HFFc6 (cell line): ENCODE measurements around the gene HIRA. TPM values are rescaled to one million over a fixed set of nuclear protein-coding genes. Genes with fewer than 3 reads are reported as not detected.

Experiments used
- DNase-seq: peaks from one replicate; pipeline ENCODE4 v3.0.0-alpha.2; 2018
- H3K27ac Mint-ChIP-seq: 2 replicates; pipeline ENCODE4 v1.8.0; 2020; ENCODE audit warnings: mild to moderate bottlenecking, mixed read lengths
- H3K27me3 Mint-ChIP-seq: 2 replicates; pipeline ENCODE4 v1.8.0; 2021; ENCODE audit warnings: mild to moderate bottlenecking, moderate library complexity, mixed read lengths; ENCODE audit not compliant: insufficient read depth
- H3K36me3 Mint-ChIP-seq: 2 replicates; pipeline ENCODE4 v1.8.0; 2021; ENCODE audit warnings: low read depth, mixed read lengths
- H3K4me1 Mint-ChIP-seq: 2 replicates; pipeline ENCODE4 v1.8.0; 2020; ENCODE audit warnings: low read depth, mixed read lengths
- H3K4me3 Mint-ChIP-seq: 2 replicates; pipeline ENCODE4 v1.8.0; 2020; ENCODE audit warnings: mild to moderate bottlenecking, moderate library complexity, mixed read lengths
- H3K9me3 Mint-ChIP-seq: 2 replicates; pipeline ENCODE4 v1.8.0; 2020; ENCODE audit warnings: mild to moderate bottlenecking, mixed read lengths
- total RNA-seq, 6 experiments: library from RNA; stranded (reverse); fragmentation: NEBNext Ultra II Directional; extraction: Animal tissue kit (Norgen Biotek cat#: 25700); gene quantifications; 2 replicates in 1 of 6; 3 replicates in 5 of 6; pipeline ENCODE4 v1.2.3, GENCODE V29; 2021
- TF ChIP-seq, protein P1 (sequence below): fragments of 200-600 bp; sonication (generic); IDR thresholded peaks from 2 replicates; pipeline ENCODE4 v1.5.0; 2021; ENCODE audit warnings: antibody characterized with exemption, mild to moderate bottlenecking

The HIRA gene
- total RNA-seq, 6 experiments from 2014 or later, result 26.6 to 30.8 (median 27.4) TPM

DNA sequence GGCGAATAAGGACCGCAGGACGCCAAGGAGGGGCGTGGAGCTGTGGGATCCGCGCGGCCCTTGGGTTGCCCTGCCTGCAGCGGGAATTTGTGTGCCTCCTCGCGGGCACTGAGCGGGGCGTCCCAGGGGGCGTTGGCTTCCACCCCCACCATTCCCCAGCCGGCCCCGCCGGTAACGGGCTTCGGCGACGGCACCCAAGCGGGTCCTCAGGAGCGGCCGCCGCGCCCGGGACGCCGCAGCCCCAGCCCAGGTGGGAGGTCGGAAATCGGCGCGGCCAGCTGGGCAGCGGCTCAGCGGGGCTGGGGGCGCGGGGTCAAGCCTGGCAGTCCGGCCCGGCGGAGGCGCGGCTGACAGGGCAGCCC is 140.3 kb downstream of the HIRA start:
- no peaks in the 10 kb centered on the region for H3K9me3 Mint-ChIP-seq
- H3K27ac Mint-ChIP-seq, result peak overlapping the region; percentile 70
- no peaks in the 10 kb centered on the region for H3K36me3 Mint-ChIP-seq
- peaks cover 58% of the 10 kb centered on the region for H3K4me1 Mint-ChIP-seq
- H3K27me3 Mint-ChIP-seq, result peaks cover 6% of the 10 kb centered on the region; the same call in 1 of the 2 replicates
- TF ChIP-seq, protein P1, sequence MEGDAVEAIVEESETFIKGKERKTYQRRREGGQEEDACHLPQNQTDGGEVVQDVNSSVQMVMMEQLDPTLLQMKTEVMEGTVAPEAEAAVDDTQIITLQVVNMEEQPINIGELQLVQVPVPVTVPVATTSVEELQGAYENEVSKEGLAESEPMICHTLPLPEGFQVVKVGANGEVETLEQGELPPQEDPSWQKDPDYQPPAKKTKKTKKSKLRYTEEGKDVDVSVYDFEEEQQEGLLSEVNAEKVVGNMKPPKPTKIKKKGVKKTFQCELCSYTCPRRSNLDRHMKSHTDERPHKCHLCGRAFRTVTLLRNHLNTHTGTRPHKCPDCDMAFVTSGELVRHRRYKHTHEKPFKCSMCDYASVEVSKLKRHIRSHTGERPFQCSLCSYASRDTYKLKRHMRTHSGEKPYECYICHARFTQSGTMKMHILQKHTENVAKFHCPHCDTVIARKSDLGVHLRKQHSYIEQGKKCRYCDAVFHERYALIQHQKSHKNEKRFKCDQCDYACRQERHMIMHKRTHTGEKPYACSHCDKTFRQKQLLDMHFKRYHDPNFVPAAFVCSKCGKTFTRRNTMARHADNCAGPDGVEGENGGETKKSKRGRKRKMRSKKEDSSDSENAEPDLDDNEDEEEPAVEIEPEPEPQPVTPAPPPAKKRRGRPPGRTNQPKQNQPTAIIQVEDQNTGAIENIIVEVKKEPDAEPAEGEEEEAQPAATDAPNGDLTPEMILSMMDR, result peak; percentile 29; the same call in 1 of the 2 replicates
- peak; percentile 8 for DNase-seq
- H3K4me3 Mint-ChIP-seq, result peak overlapping the region; percentile 90

DNA sequence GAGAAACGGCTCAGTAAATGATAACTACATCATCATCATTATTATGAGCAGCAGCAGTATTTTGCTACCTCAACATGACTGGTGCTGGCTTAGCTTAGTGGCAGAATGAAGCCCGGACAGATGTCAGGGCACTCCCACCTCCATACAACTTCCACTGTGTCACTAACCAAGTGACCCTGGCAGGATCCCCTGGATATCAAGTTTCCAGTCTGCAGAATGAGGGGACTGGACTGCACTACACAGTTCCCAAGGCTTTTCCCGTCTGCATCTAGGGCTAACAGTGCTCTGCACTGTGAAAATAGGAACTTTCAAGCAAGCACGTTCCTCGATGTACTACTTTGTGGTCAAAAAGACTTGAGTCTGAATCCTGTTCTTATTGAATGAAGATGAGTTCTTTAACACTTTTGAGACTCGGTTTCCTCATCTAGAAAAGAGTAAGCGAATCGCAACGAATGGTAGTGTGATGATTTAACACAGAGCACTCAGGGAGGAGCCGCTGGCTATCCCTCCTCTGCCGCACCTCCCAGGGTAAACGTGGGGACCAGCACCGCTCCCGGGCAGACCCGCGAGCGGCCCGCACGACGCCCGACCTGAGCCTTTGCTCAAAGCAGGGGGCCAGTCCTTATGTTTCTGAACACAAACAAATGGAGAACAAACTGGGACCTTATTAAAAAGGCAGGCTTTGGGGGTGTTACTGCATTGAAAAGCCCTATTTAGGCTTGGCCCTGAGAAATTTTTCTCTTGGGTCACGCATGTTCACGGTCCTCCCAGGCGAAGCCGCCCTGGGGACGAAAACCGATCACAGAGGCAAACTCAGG is 140.9 kb downstream of the HIRA start:
- TF ChIP-seq, protein P1, result no peak
- Mint-ChIP-seq H3K4me1 (peaks cover 64% of the 10 kb centered on the region), H3K27me3 (peaks cover 6% of the 10 kb centered on the region; the same call in 1 of the 2 replicates), H3K36me3 (no peaks in the 10 kb centered on the region), H3K9me3 (no peaks in the 10 kb centered on the region), H3K4me3 (peak overlapping the region; percentile 90), H3K27ac (peak overlapping the region; percentile 70)
- DNase-seq, result no peak

DNA sequence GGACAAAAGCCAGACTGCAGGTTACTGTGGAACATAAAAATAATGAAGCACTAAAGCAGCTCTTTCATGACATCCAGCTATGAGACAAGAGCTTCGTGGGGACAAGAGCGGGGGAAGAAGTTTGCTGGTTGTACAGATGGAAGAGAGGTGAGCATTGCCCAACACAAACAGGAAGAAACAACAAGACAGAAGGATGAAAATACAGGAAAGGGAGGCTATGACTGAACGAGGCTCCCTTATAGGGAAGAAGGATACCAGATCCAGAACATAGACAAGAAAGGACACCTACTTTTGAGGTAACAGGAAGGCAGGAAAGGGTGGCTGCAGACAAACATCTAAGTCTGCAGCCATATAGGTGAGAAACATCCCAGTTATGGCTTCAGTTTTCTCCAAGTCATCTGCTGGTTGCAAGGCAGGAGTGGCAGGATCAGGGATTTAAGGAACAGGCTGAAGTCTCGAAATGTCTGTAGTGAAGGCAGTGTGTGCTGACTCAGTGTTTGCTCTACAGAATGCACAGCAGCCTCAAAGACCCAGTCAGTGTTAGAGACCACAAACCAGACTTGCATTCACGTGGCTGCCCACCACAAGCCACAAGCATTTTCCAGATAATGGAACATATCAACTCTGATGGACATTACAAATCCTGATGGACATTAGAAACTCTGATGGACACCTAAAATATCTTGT is 141.9 kb downstream of the HIRA start:
- Mint-ChIP-seq H3K36me3 (no peaks in the 10 kb centered on the region), H3K4me3 (peak overlapping the region; percentile 90), H3K9me3 (no peaks in the 10 kb centered on the region), H3K27me3 (peaks cover 3% of the 10 kb centered on the region; the same call in 1 of the 2 replicates), H3K4me1 (peaks cover 70% of the 10 kb centered on the region), H3K27ac (peak overlapping the region; percentile 70)
- DNase-seq, result peak; percentile 51
- TF ChIP-seq, protein P1, result no peak

DNA sequence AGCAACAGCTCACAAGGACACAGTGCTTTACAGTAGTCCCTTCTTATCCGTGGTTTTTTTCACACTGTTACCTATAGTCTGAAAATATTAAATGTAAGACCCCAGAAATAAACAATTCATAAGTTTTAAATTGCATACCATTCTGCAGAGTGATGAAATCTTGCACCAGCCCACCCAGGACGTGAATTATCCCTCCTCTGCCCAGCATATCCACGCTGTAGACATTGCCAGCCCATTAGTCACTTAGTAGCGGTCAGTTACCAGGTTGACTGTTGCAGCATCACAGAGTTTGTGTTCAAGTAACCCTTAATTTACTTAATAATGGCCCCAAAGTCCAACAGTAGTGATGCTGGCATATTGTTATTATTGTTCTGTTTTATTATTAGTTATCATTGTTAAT is 143.6 kb downstream of the HIRA start:
- DNase-seq, result peak; percentile 75
- no peaks in the 10 kb centered on the region for H3K36me3 Mint-ChIP-seq
- peak overlapping the region; percentile 84 for H3K27ac Mint-ChIP-seq
- no peaks in the 10 kb centered on the region for H3K9me3 Mint-ChIP-seq
- H3K27me3 Mint-ChIP-seq, result peaks cover 2% of the 10 kb centered on the region; the same call in 1 of the 2 replicates
- H3K4me3 Mint-ChIP-seq, result no peak overlapping the region
- TF ChIP-seq, protein P1, result no peak
- peaks cover 73% of the 10 kb centered on the region for H3K4me1 Mint-ChIP-seq

DNA sequence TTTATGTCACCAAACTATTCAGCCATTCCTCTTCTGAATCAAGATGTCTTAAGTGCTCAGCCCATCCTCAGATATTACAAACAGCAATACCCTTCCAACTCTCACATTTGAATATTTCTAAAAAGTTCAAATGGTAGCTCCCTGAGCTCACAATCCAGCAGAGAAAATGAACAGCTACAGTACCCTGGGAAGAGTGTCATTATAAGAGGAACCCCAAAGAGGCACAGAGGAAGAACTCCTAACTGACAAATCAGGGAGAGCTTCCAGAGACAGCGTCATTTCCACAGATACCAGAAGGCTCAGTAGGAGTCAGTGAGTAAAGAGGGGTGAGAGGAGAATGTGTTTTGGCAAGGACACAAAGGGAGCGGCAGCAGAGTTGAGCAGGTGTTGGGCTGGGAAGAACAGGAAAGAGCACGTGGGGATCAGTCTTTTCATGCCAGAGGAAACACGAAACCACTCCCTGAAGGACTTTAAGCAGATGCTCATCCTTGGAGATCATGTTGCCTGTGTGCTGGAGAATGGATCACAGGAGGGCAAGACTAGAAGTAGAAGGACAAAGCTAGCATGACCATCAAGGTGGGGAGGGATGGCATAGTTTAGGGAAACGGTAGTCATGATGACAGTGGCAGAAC is 144.3 kb downstream of the HIRA start:
- Mint-ChIP-seq H3K27ac (peak overlapping the region; percentile 84), H3K27me3 (peaks cover 2% of the 10 kb centered on the region; the same call in 1 of the 2 replicates), H3K9me3 (no peaks in the 10 kb centered on the region), H3K4me1 (peaks cover 66% of the 10 kb centered on the region), H3K36me3 (no peaks in the 10 kb centered on the region), H3K4me3 (peak overlapping the region; percentile 35; the same call in 1 of the 2 replicates)
- peak; percentile 59 for DNase-seq
- TF ChIP-seq, protein P1, result no peak
